IMR-90 (cell line): ENCODE data around the gene RBFA. TPM values are rescaled to one million over a fixed set of nuclear protein-coding genes. Genes with fewer than 3 reads are reported as not detected.

ENCODE experiments used
- ATAC-seq: fragments of 200-7000 bp; cut with Tn5 transposase; 2 replicates; pipeline ENCODE4 v1.9.1; 2020; ENCODE audit warnings: low read depth, mild to moderate bottlenecking, moderate library complexity
- BruUV-seq: library from RNA; stranded (reverse); fragments of 400-500 nt; replicated peaks from 2 replicates; lab custom pipeline; 2021; lab: Mats Ljungman, UMichigan
- CTCF ChIA-PET: fragments of 300-600 bp; formaldehyde crosslinking; extraction: SDS; loops from one replicate; lab custom pipeline; 2021; ENCODE audit warnings: antibody characterized with exemption; lab: Yijun Ruan, JAX
- POLR2A ChIA-PET: fragments of 300-600 bp; sonication (Branson Sonifier 250); formaldehyde crosslinking; loops from one replicate; lab custom pipeline; 2022; ENCODE audit warnings: antibody characterized with exemption; ENCODE audit not compliant: unreplicated experiment; lab: Charles Lee
- DNase-seq: peaks from one replicate; pipeline ENCODE4 v3.0.0; 2013
- H2AFZ ChIP-seq: replicated peaks from 2 replicates; pipeline ENCODE3; 2013; ENCODE audit warnings: low read length, mild to moderate bottlenecking; ENCODE audit not compliant: poor library complexity
- H2AK5ac ChIP-seq: 2 replicates; pipeline ENCODE4 v1.6.1; 2013; ENCODE audit warnings: low read depth, low read length, inconsistent platforms
- H2AK9ac ChIP-seq: replicated peaks from 2 replicates; pipeline ENCODE3; 2013; ENCODE audit warnings: mild to moderate bottlenecking, low read depth, low read length, moderate library complexity; ENCODE audit not compliant: poor library complexity
- H2BK120ac ChIP-seq: 2 replicates; pipeline ENCODE4 v1.6.1; 2013; ENCODE audit warnings: low read depth, low read length, inconsistent platforms
- H2BK15ac ChIP-seq: 3 replicates; pipeline ENCODE4 v1.6.1; 2013; ENCODE audit warnings: low read depth, low read length, inconsistent platforms
- H2BK20ac ChIP-seq: 2 replicates; pipeline ENCODE4 v1.6.1; 2013; ENCODE audit warnings: low read depth, mild to moderate bottlenecking, inconsistent platforms, low read length, moderate library complexity
- H2BK5ac ChIP-seq: 2 replicates; pipeline ENCODE4 v1.6.1; 2013; ENCODE audit warnings: mild to moderate bottlenecking, low read depth, low read length, inconsistent platforms; ENCODE audit not compliant: poor library complexity, severe bottlenecking
- H3K14ac ChIP-seq: replicated peaks from 2 replicates; pipeline ENCODE4 v1.6.1; 2013; ENCODE audit warnings: low read depth, low read length, inconsistent platforms
- H3K18ac ChIP-seq: 2 replicates; pipeline ENCODE4 v1.6.1; 2013; ENCODE audit warnings: low read depth, low read length, control low read depth
- H3K23ac ChIP-seq: 2 replicates; pipeline ENCODE4 v1.6.1; 2013; ENCODE audit warnings: low read depth, low read length, inconsistent platforms
- H3K27ac ChIP-seq: 2 replicates; pipeline ENCODE4 v1.5.1; 2013; ENCODE audit warnings: mild to moderate bottlenecking, control low read depth, low read length; ENCODE audit not compliant: insufficient read depth
- H3K27me3 ChIP-seq: 2 replicates; pipeline ENCODE4 v1.6.1; 2013; ENCODE audit warnings: low read length; ENCODE audit not compliant: control insufficient read depth, insufficient read depth
- H3K36me3 ChIP-seq: 2 replicates; pipeline ENCODE4 v1.6.1; 2013; ENCODE audit warnings: low read length, mixed read lengths; ENCODE audit not compliant: control insufficient read depth, insufficient read depth
- H3K4ac ChIP-seq: 2 replicates; pipeline ENCODE4 v1.6.1; 2013; ENCODE audit warnings: low read depth, low read length, inconsistent platforms
- H3K4me1 ChIP-seq: 2 replicates; pipeline ENCODE4 v1.6.1; 2013; ENCODE audit warnings: low read length, mixed read lengths; ENCODE audit not compliant: control insufficient read depth, insufficient read depth
- H3K4me2 ChIP-seq: 2 replicates; pipeline ENCODE4 v1.6.1; 2013; ENCODE audit warnings: low read depth, mild to moderate bottlenecking, control low read depth, low read length, moderate library complexity
- H3K4me3 ChIP-seq: 2 replicates; pipeline ENCODE4 v1.5.1; 2013; ENCODE audit warnings: low read depth, mild to moderate bottlenecking, control low read depth, low read length, moderate library complexity; ENCODE audit not compliant: insufficient read depth
- H3K56ac ChIP-seq: 2 replicates; pipeline ENCODE4 v1.6.1; 2013; ENCODE audit warnings: low read length, inconsistent platforms; ENCODE audit not compliant: insufficient read depth; ENCODE audit errors: extremely low read depth
- H3K79me1 ChIP-seq, 2 experiments: 2 replicates each; pipeline ENCODE4 v1.6.1; 2013; ENCODE audit warnings: low read length in 2 of 2, inconsistent platforms in 1 of 2, low read depth in 1 of 2
- H3K9ac ChIP-seq: 2 replicates; pipeline ENCODE4 v1.6.1; 2013; ENCODE audit warnings: low read depth, low read length, control low read depth
- H3K9me1 ChIP-seq: 2 replicates; pipeline ENCODE4 v1.6.1; 2013; ENCODE audit warnings: low read length, inconsistent platforms; ENCODE audit not compliant: insufficient read depth
- H3K9me3 ChIP-seq: 2 replicates; pipeline ENCODE4 v1.6.1; 2013; ENCODE audit warnings: low read length; ENCODE audit not compliant: control insufficient read depth, insufficient read depth
- H4K20me1 ChIP-seq: 2 replicates; pipeline ENCODE4 v1.6.1; 2013; ENCODE audit warnings: low read length, inconsistent platforms; ENCODE audit not compliant: insufficient read depth
- H4K5ac ChIP-seq: 2 replicates; pipeline ENCODE4 v1.6.1; 2013; ENCODE audit warnings: mild to moderate bottlenecking, low read depth, low read length, control low read depth
- H4K8ac ChIP-seq, 2 experiments: 2 replicates each; pipeline ENCODE4 v1.6.1; 2013; ENCODE audit warnings: low read depth in 2 of 2, low read length in 2 of 2, control low read depth in 1 of 2, inconsistent platforms in 1 of 2
- H4K91ac ChIP-seq: 2 replicates; pipeline ENCODE4 v1.6.1; 2013; ENCODE audit warnings: low read depth, low read length, inconsistent platforms; ENCODE audit not compliant: insufficient read depth
- CEBPB ChIP-seq: IDR thresholded peaks from 2 replicates; pipeline ENCODE4 v1.6.1; 2012; ENCODE audit warnings: low read depth, low read length, improper control_type of control experiment
- MAZ ChIP-seq: IDR thresholded peaks from 2 replicates; pipeline ENCODE4 v1.6.1; 2012; ENCODE audit warnings: low read depth, mild to moderate bottlenecking, low read length, improper control_type of control experiment, moderate library complexity, borderline replicate concordance
- POLR2A ChIP-seq: IDR thresholded peaks from 2 replicates; pipeline ENCODE4 v1.6.1; 2012; ENCODE audit warnings: mild to moderate bottlenecking, low read depth, low read length
- WGBS, 2 experiments: methylation state at CpG; one replicate each; pipeline versions ENCODE4 v1.1.5 to v1.1.7; 2013; ENCODE audit warnings: missing lambda C conversion rate in 2 of 2; ENCODE audit not compliant: insufficient read length in 1 of 2; ENCODE audit errors: extremely low coverage in 2 of 2; 5-methylcytosine and 5-hydroxymethylcytosine counted together
- dilution Hi-C: fragments of 300-500 bp; cut with HindIII; formaldehyde crosslinking; loops from one replicate; pipeline ENCODE4 v1.14.3; 2018; ENCODE audit warnings: low sequenced_read_pairs; ENCODE audit not compliant: unreplicated experiment
- in situ Hi-C: fragments of 300-500 bp; cut with MboI; formaldehyde crosslinking; loops from 3 replicates; pipeline ENCODE4 v1.14.3; 2019; ENCODE audit warnings: low sequenced_read_pairs, inconsistent platforms, mixed read lengths
- intact Hi-C: fragments of 100-400 bp; cut with micrococcal nuclease; formaldehyde crosslinking; loops from 2 replicates; pipeline ENCODE4 v1.10.0; 2022
- polyA plus RNA-seq, 3 experiments: library from polyadenylated mRNA; depleted of rRNA; stranded (reverse); fragments of >200 nt; gene quantifications; 2 replicates each; pipeline ENCODE4 v1.2.3, GENCODE V29; 2012; ENCODE audit warnings: low replicate concordance in 1 of 3
- total RNA-seq: library from RNA; depleted of rRNA; stranded (reverse); fragments of >200 nt; gene quantifications from 2 replicates; pipeline ENCODE4 v1.2.3, GENCODE V29; 2012
- TF ChIP-seq, protein P1 (sequence below): conservative IDR thresholded peaks from 2 replicates; pipeline ENCODE4 v1.5.1; 2012; ENCODE audit warnings: mild to moderate bottlenecking, low read depth, low read length, improper control_type of control experiment
- TF ChIP-seq, protein P2 (sequence below): fragments of 150-350 bp; IDR thresholded peaks from 2 replicates; pipeline ENCODE4 v1.6.1; 2016; ENCODE audit warnings: low read depth, mild to moderate bottlenecking, low read length, moderate library complexity, borderline replicate concordance

RBFA gene
- total and polyA plus RNA-seq, 2 of the 4 experiments (the other 2 are of a cell fraction), result 21.0 to 38.0 TPM

GRCh38 chr18:80075940-80076339 is 41.7 kb downstream of the RBFA start:
- Histone ChIP-seq H2AK5ac (no peak overlapping the region), H2AK9ac (no peak overlapping the region), H3K18ac (no peak overlapping the region), H3K4me2 (no peak overlapping the region), H3K9me3 (no peaks in the 10 kb centered on the region), H3K9ac (no peak overlapping the region), H3K27ac (no peak overlapping the region), H2BK15ac (no peak overlapping the region), H3K9me1 (no peaks in the 10 kb centered on the region), H3K56ac (no peak overlapping the region), H2BK20ac (no peak overlapping the region), H3K36me3 (no peaks in the 10 kb centered on the region), H2AFZ (no peak overlapping the region), H4K5ac (no peak overlapping the region), H3K79me1 (no peaks in the 10 kb centered on the region), H2BK5ac (no peak overlapping the region), H3K4ac (no peak overlapping the region), H3K4me3 (no peak overlapping the region), H4K20me1 (no peaks in the 10 kb centered on the region), H3K23ac (no peak overlapping the region), H3K4me1 (no peaks in the 10 kb centered on the region), H2BK120ac (no peak overlapping the region), H4K91ac (no peak overlapping the region), H3K27me3 (peaks cover 11% of the 10 kb centered on the region), H4K8ac (no peak overlapping the region), H3K14ac (no peak overlapping the region)
- WGBS, 2 experiments, result 100% methylated on average over 1 of the region's 7 CpGs; no CpG with 5 or more reads in 1 of the 2 experiments
- TF ChIP-seq, protein P1, sequence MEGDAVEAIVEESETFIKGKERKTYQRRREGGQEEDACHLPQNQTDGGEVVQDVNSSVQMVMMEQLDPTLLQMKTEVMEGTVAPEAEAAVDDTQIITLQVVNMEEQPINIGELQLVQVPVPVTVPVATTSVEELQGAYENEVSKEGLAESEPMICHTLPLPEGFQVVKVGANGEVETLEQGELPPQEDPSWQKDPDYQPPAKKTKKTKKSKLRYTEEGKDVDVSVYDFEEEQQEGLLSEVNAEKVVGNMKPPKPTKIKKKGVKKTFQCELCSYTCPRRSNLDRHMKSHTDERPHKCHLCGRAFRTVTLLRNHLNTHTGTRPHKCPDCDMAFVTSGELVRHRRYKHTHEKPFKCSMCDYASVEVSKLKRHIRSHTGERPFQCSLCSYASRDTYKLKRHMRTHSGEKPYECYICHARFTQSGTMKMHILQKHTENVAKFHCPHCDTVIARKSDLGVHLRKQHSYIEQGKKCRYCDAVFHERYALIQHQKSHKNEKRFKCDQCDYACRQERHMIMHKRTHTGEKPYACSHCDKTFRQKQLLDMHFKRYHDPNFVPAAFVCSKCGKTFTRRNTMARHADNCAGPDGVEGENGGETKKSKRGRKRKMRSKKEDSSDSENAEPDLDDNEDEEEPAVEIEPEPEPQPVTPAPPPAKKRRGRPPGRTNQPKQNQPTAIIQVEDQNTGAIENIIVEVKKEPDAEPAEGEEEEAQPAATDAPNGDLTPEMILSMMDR, result no peak
- TF ChIP-seq, protein P2, sequence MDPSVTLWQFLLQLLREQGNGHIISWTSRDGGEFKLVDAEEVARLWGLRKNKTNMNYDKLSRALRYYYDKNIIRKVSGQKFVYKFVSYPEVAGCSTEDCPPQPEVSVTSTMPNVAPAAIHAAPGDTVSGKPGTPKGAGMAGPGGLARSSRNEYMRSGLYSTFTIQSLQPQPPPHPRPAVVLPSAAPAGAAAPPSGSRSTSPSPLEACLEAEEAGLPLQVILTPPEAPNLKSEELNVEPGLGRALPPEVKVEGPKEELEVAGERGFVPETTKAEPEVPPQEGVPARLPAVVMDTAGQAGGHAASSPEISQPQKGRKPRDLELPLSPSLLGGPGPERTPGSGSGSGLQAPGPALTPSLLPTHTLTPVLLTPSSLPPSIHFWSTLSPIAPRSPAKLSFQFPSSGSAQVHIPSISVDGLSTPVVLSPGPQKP, result no peak
- no peak for TF ChIP-seq CEBPB
- TF ChIP-seq MAZ, result no peak
- TF ChIP-seq POLR2A, result no peak
- POLR2A ChIA-PET, result no interaction called here
- dilution Hi-C loops (no loop called here), in situ Hi-C loops (no loop called here), intact Hi-C loops (no loop called here)
- CTCF ChIA-PET, result no interaction called here
- no peak; the same call in 1 of the 2 replicates for ATAC-seq
- no TSS peak for BruUV-seq
- no peak for DNase-seq
